Upper lobe of left lung (tissue), 4 donors: ENCODE data around the gene SEMA3A.

Experiments
- CTCF ChIP-seq, 6 experiments: fragments of 450-650 bp in 4 of 6; fragments of 200-600 bp in 2 of 6; sonication (generic) in 2 of 6; IDR thresholded peaks; one replicate each; pipeline ENCODE4 v1.5.1; 2016 to 2019; ENCODE audit warnings: antibody characterized with exemption in 6 of 6
- EP300 ChIP-seq, 4 donors: sonication (generic); formaldehyde crosslinking; IDR thresholded peaks; one replicate each; pipeline ENCODE4 v1.5.1; 2017; ENCODE audit warnings: antibody characterized with exemption in 4 of 4, control low read depth in 2 of 4
- POLR2A ChIP-seq, 4 donors: fragments of 450-650 bp; IDR thresholded peaks; one replicate each; pipeline ENCODE4 v1.5.1; 2016 to 2017; ENCODE audit warnings: antibody characterized with exemption in 4 of 4, mild to moderate bottlenecking in 2 of 4

DNA sequence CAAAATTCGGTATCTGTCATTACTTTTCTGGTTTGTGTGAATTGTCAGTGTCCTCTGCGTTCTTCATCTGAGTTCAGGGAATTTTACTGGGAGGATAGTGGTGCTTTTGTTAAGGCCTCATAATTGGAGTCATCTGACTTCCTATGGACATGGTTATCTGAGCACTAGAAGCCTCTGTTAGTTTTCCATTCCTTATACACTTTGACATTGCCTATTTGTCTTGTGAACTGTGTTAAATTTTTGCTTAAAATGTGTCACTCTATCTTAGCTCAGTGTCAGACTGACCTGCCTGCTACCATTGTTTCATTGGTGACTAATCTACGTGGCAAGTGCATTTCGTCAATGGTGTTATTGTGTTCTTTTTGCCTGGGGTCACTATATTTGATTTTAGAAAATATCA is 253.3 kb downstream of the SEMA3A start:
- TF ChIP-seq POLR2A (IDR thresholded peaks at IDR 0.05), result no peak
- no peak for TF ChIP-seq CTCF (IDR thresholded peaks at IDR 0.05)
- no peak for TF ChIP-seq EP300 (IDR thresholded peaks at IDR 0.05)
